ENCODE results near the gene SMIM15.
A peak's percentile ranks its signal among the peaks of the same experiment; 100 is the strongest.
"Not testable (repeated sequence)": the region's sequence is repeated elsewhere in the genome, so short reads cannot be mapped to it uniquely, and the experiment has no call there.

The SMIM15 gene

GRCh38 chr5:61162010-61162831 is at the start of gene SMIM15:
SMIM15 (minus strand) TSS chr5:61162468; CDS start chr5:61160171, 2,297 bp downstream.
- peak; percentile 89 for DNase-seq

GRCh38 chr5:61207884-61208283 is 45.6 kb upstream of the SMIM15 start:
- no peak for DNase-seq

GRCh38 chr5:61205013-61205412 is 42.7 kb upstream of the SMIM15 start:
- DNase-seq, result no peak

GRCh38 chr5:61202213-61202612 is 39.9 kb upstream of the SMIM15 start:
- DNase-seq, result peak; percentile 52

GRCh38 chr5:61200582-61201155 is 38.4 kb upstream of the SMIM15 start:
- DNase-seq, result peak; percentile 41

- no peak for DNase-seq
Observed at GRCh38 chr5:61198606-61199005, 36.3 kb upstream of the SMIM15 start.

- not testable (repeated sequence) for DNase-seq
Observed at GRCh38 chr5:61187826-61188225, 25.6 kb upstream of the SMIM15 start.

GRCh38 chr5:61187352-61187751 is 25.1 kb upstream of the SMIM15 start:
- not testable (repeated sequence) for DNase-seq

- DNase-seq, result no peak
Observed at GRCh38 chr5:61186634-61187033, 24.4 kb upstream of the SMIM15 start.

- DNase-seq, result peak; percentile 15
Observed at GRCh38 chr5:61184708-61185107, 22.4 kb upstream of the SMIM15 start.

GRCh38 chr5:61183538-61183937 is 21.3 kb upstream of the SMIM15 start:
- DNase-seq, result no peak

- no peak for DNase-seq
Observed at GRCh38 chr5:61182449-61182848, 20.2 kb upstream of the SMIM15 start.

- no peak for DNase-seq
Observed at GRCh38 chr5:61180886-61181285, 18.6 kb upstream of the SMIM15 start.

- no peak for DNase-seq
Observed at GRCh38 chr5:61178702-61179101, 16.4 kb upstream of the SMIM15 start.

GRCh38 chr5:61177716-61178115 is 15.4 kb upstream of the SMIM15 start:
- DNase-seq, result no peak

GRCh38 chr5:61177070-61177469 is 14.8 kb upstream of the SMIM15 start:
- DNase-seq, result no peak

- no peak for DNase-seq
Observed at GRCh38 chr5:61176631-61177030, 14.4 kb upstream of the SMIM15 start.

GRCh38 chr5:61171479-61171878 is 9.2 kb upstream of the SMIM15 start:
- no peak for DNase-seq

GRCh38 chr5:61168951-61169350 is 6.7 kb upstream of the SMIM15 start:
- DNase-seq, result no peak

- DNase-seq, result peak; percentile 61
Observed at GRCh38 chr5:61167382-61167781, 5.1 kb upstream of the SMIM15 start.

- no peak for DNase-seq
Observed at GRCh38 chr5:61163905-61164304, 1.6 kb upstream of the SMIM15 start.

- no peak for DNase-seq
Observed at GRCh38 chr5:61162832-61163567, 732 bp upstream of the SMIM15 start.

GRCh38 chr5:61160497-61160896 is 1.8 kb downstream of the SMIM15 start:
- no peak for DNase-seq

GRCh38 chr5:61159836-61160235 is 2.4 kb downstream of the SMIM15 start:
- no peak for DNase-seq

Measured in fibroblast of upper back skin (primary cell).